Gastrocnemius medialis (tissue), 4 donors: Measurements from ENCODE around the gene TENM3.

Experiments used
- POLR2A ChIP-seq, 2 donors: fragments of 450-650 bp; IDR thresholded peaks; one replicate each; pipeline ENCODE4 v1.6.1; 2017; ENCODE audit warnings: antibody characterized with exemption in 2 of 2, mild to moderate bottlenecking in 2 of 2, moderate library complexity in 2 of 2
- TF ChIP-seq, protein P1 (sequence below), 5 experiments: fragments of 450-650 bp in 3 of 5; fragments of 200-600 bp in 2 of 5; sonication (generic) in 2 of 5; IDR thresholded peaks in 4 of 5; conservative IDR thresholded peaks in 1 of 5; 1 replicate in 4 of 5; 2 replicates in 1 of 5; pipeline ENCODE4 v1.5.1; 2016 to 2019; ENCODE audit warnings: antibody characterized with exemption in 5 of 5, mild to moderate bottlenecking in 3 of 5, moderate library complexity in 3 of 5

DNA sequence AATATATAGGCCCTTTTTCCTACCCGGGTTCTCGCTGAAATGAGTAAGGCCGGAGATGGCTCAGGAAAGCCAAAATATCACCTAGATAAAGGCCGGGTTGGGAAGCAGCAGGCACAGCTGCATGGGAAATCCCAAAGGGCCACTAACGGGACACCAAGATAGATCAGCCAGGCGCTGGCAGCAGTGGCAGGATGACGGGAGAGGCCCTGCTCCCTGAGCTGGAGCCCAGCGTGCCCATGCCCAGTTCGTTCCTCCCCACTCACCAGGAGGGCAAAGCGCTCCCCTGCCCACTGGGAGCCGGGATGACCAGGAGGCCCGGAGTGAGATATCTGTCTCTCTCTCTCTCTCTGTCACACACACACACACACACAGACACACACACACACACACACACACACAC is 564.1 kb downstream of the TENM3 start:
- TF ChIP-seq, protein P1, sequence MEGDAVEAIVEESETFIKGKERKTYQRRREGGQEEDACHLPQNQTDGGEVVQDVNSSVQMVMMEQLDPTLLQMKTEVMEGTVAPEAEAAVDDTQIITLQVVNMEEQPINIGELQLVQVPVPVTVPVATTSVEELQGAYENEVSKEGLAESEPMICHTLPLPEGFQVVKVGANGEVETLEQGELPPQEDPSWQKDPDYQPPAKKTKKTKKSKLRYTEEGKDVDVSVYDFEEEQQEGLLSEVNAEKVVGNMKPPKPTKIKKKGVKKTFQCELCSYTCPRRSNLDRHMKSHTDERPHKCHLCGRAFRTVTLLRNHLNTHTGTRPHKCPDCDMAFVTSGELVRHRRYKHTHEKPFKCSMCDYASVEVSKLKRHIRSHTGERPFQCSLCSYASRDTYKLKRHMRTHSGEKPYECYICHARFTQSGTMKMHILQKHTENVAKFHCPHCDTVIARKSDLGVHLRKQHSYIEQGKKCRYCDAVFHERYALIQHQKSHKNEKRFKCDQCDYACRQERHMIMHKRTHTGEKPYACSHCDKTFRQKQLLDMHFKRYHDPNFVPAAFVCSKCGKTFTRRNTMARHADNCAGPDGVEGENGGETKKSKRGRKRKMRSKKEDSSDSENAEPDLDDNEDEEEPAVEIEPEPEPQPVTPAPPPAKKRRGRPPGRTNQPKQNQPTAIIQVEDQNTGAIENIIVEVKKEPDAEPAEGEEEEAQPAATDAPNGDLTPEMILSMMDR (IDR thresholded peaks at IDR 0.05 in 4 of 5, conservative IDR thresholded peaks at IDR 0.05 in 1 of 5), result no peak
- no peak for TF ChIP-seq POLR2A (IDR thresholded peaks at IDR 0.05)
